Measurements from ENCODE around the gene ACSM2B.
"Not testable (repeated sequence)": the region's sequence is repeated elsewhere in the genome, so short reads cannot be mapped to it uniquely, and the experiment has no call there.

Gene ACSM2B

GRCh38 chr16:20569117-20569651, 7.0 kb downstream of the ACSM2B start:
- CTCF ChIA-PET; H3K27ac ChIP-seq (ENCODE audit: insufficient read depth in 1 of 2, low read depth in 1 of 2, low read length in 2 of 2, poor library complexity in 1 of 2, severe bottlenecking in 2 of 2); H3K4me1 ChIP-seq (ENCODE audit: control extremely low read depth in 1 of 4, control insufficient read depth in 4 of 4, insufficient read depth in 4 of 4, low read length in 3 of 4); H3K4me3 ChIP-seq (ENCODE audit: control insufficient read depth in 1 of 7, extremely low read depth in 1 of 7, insufficient read depth in 4 of 7, low read depth in 2 of 7, low read length in 6 of 7); H3K36me3 ChIP-seq (ENCODE audit: control insufficient read depth in 4 of 4, insufficient read depth in 4 of 4, low read length in 3 of 4); POLR2A ChIA-PET; H3K27me3 ChIP-seq (replicated peaks in 2 of 5; ENCODE audit: control insufficient read depth in 4 of 5, insufficient read depth in 5 of 5, low read length in 4 of 5); DNase-seq; H3K9me3 ChIP-seq (ENCODE audit: control extremely low read depth in 1 of 5, control insufficient read depth in 4 of 5, insufficient read depth in 2 of 5, low read depth in 1 of 5, low read length in 4 of 5): not testable (repeated sequence)
- 60% methylated on average over 1 of the region's 2 CpGs for WGBS (ENCODE audit: insufficient coverage)

GRCh38 chr16:20568404-20568803, 7.8 kb downstream of the ACSM2B start:
- Histone ChIP-seq H3K4me3 (ENCODE audit: control insufficient read depth in 1 of 7, extremely low read depth in 1 of 7, insufficient read depth in 4 of 7, low read depth in 2 of 7, low read length in 6 of 7) (no peak overlapping the region), H3K36me3 (ENCODE audit: control insufficient read depth in 4 of 4, insufficient read depth in 4 of 4, low read length in 3 of 4) (no peaks in the 10 kb centered on the region), H3K4me1 (ENCODE audit: control extremely low read depth in 1 of 4, control insufficient read depth in 4 of 4, insufficient read depth in 4 of 4, low read length in 3 of 4) (no peaks in the 10 kb centered on the region), H3K9me3 (ENCODE audit: control extremely low read depth in 1 of 5, control insufficient read depth in 4 of 5, insufficient read depth in 2 of 5, low read depth in 1 of 5, low read length in 4 of 5) (no peaks in the 10 kb centered on the region), H3K27me3 (replicated peaks in 2 of 5; ENCODE audit: control insufficient read depth in 4 of 5, insufficient read depth in 5 of 5, low read length in 4 of 5) (no peaks in the 10 kb centered on the region), H3K27ac (ENCODE audit: insufficient read depth in 1 of 2, low read depth in 1 of 2, low read length in 2 of 2, poor library complexity in 1 of 2, severe bottlenecking in 2 of 2) (no peak overlapping the region)
- DNase-seq: no peak
- ChIA-PET POLR2A (no interaction called here), CTCF (no interaction called here)
- 100% methylated on average over 1 of the region's 3 CpGs for WGBS (ENCODE audit: insufficient coverage)

- no peaks in the 10 kb centered on the region for H3K36me3 ChIP-seq (ENCODE audit: control insufficient read depth in 4 of 4, insufficient read depth in 4 of 4, low read length in 3 of 4)
- POLR2A ChIA-PET: no interaction called here
Measured at GRCh38 chr16:20566864-20567263, 9.3 kb downstream of the ACSM2B start.

GRCh38 chr16:20565334-20565733, 10.8 kb downstream of the ACSM2B start:
- H3K36me3 ChIP-seq (ENCODE audit: control insufficient read depth in 4 of 4, insufficient read depth in 4 of 4, low read length in 3 of 4); DNase-seq; H3K9me3 ChIP-seq (ENCODE audit: control extremely low read depth in 1 of 5, control insufficient read depth in 4 of 5, insufficient read depth in 2 of 5, low read depth in 1 of 5, low read length in 4 of 5); H3K4me1 ChIP-seq (ENCODE audit: control extremely low read depth in 1 of 4, control insufficient read depth in 4 of 4, insufficient read depth in 4 of 4, low read length in 3 of 4); H3K4me3 ChIP-seq (ENCODE audit: control insufficient read depth in 1 of 7, extremely low read depth in 1 of 7, insufficient read depth in 4 of 7, low read depth in 2 of 7, low read length in 6 of 7); CTCF ChIA-PET; H3K27ac ChIP-seq (ENCODE audit: insufficient read depth in 1 of 2, low read depth in 1 of 2, low read length in 2 of 2, poor library complexity in 1 of 2, severe bottlenecking in 2 of 2); H3K27me3 ChIP-seq (replicated peaks in 2 of 5; ENCODE audit: control insufficient read depth in 4 of 5, insufficient read depth in 5 of 5, low read length in 4 of 5); POLR2A ChIA-PET: not testable (repeated sequence)
- WGBS (ENCODE audit: insufficient coverage): no CpG with 5 or more reads among the region's 2 CpGs

More at GRCh38 chr16:20566864-20567263, 9.3 kb downstream of the ACSM2B start:
- no peaks in the 10 kb centered on the region for H3K9me3 ChIP-seq (ENCODE audit: control extremely low read depth in 1 of 5, control insufficient read depth in 4 of 5, insufficient read depth in 2 of 5, low read depth in 1 of 5, low read length in 4 of 5)
- no peak overlapping the region for H3K27ac ChIP-seq (ENCODE audit: insufficient read depth in 1 of 2, low read depth in 1 of 2, low read length in 2 of 2, poor library complexity in 1 of 2, severe bottlenecking in 2 of 2)
- no peaks in the 10 kb centered on the region for H3K4me1 ChIP-seq (ENCODE audit: control extremely low read depth in 1 of 4, control insufficient read depth in 4 of 4, insufficient read depth in 4 of 4, low read length in 3 of 4)
- no peaks in the 10 kb centered on the region for H3K27me3 ChIP-seq (replicated peaks in 2 of 5; ENCODE audit: control insufficient read depth in 4 of 5, insufficient read depth in 5 of 5, low read length in 4 of 5)
- no peak for DNase-seq
- CTCF ChIA-PET: no interaction called here
- no peak overlapping the region for H3K4me3 ChIP-seq (ENCODE audit: control insufficient read depth in 1 of 7, extremely low read depth in 1 of 7, insufficient read depth in 4 of 7, low read depth in 2 of 7, low read length in 6 of 7)

- H3K36me3 ChIP-seq (ENCODE audit: control insufficient read depth in 4 of 4, insufficient read depth in 4 of 4, low read length in 3 of 4); H3K27ac ChIP-seq (ENCODE audit: insufficient read depth in 1 of 2, low read depth in 1 of 2, low read length in 2 of 2, poor library complexity in 1 of 2, severe bottlenecking in 2 of 2); DNase-seq; CTCF ChIA-PET; H3K4me3 ChIP-seq (ENCODE audit: control insufficient read depth in 1 of 7, extremely low read depth in 1 of 7, insufficient read depth in 4 of 7, low read depth in 2 of 7, low read length in 6 of 7); H3K27me3 ChIP-seq (replicated peaks in 2 of 5; ENCODE audit: control insufficient read depth in 4 of 5, insufficient read depth in 5 of 5, low read length in 4 of 5); POLR2A ChIA-PET; H3K9me3 ChIP-seq (ENCODE audit: control extremely low read depth in 1 of 5, control insufficient read depth in 4 of 5, insufficient read depth in 2 of 5, low read depth in 1 of 5, low read length in 4 of 5); H3K4me1 ChIP-seq (ENCODE audit: control extremely low read depth in 1 of 4, control insufficient read depth in 4 of 4, insufficient read depth in 4 of 4, low read length in 3 of 4): not testable (repeated sequence)
- no CpG with 5 or more reads among the region's 3 CpGs for WGBS (ENCODE audit: insufficient coverage)
Measured at GRCh38 chr16:20564218-20564617, 11.9 kb downstream of the ACSM2B start.

GRCh38 chr16:20555628-20556027, 20.5 kb downstream of the ACSM2B start:
- H3K27me3 ChIP-seq (replicated peaks in 2 of 5; ENCODE audit: control insufficient read depth in 4 of 5, insufficient read depth in 5 of 5, low read length in 4 of 5); H3K9me3 ChIP-seq (ENCODE audit: control extremely low read depth in 1 of 5, control insufficient read depth in 4 of 5, insufficient read depth in 2 of 5, low read depth in 1 of 5, low read length in 4 of 5); POLR2A ChIA-PET; H3K4me1 ChIP-seq (ENCODE audit: control extremely low read depth in 1 of 4, control insufficient read depth in 4 of 4, insufficient read depth in 4 of 4, low read length in 3 of 4); DNase-seq; H3K27ac ChIP-seq (ENCODE audit: insufficient read depth in 1 of 2, low read depth in 1 of 2, low read length in 2 of 2, poor library complexity in 1 of 2, severe bottlenecking in 2 of 2); H3K4me3 ChIP-seq (ENCODE audit: control insufficient read depth in 1 of 7, extremely low read depth in 1 of 7, insufficient read depth in 4 of 7, low read depth in 2 of 7, low read length in 6 of 7); H3K36me3 ChIP-seq (ENCODE audit: control insufficient read depth in 4 of 4, insufficient read depth in 4 of 4, low read length in 3 of 4); CTCF ChIA-PET: not testable (repeated sequence)
- WGBS (ENCODE audit: insufficient coverage): no CpG with 5 or more reads among the region's 2 CpGs

- H3K4me1 ChIP-seq (ENCODE audit: control extremely low read depth in 1 of 4, control insufficient read depth in 4 of 4, insufficient read depth in 4 of 4, low read length in 3 of 4); H3K36me3 ChIP-seq (ENCODE audit: control insufficient read depth in 4 of 4, insufficient read depth in 4 of 4, low read length in 3 of 4); H3K27me3 ChIP-seq (replicated peaks in 2 of 5; ENCODE audit: control insufficient read depth in 4 of 5, insufficient read depth in 5 of 5, low read length in 4 of 5); CTCF ChIA-PET; H3K27ac ChIP-seq (ENCODE audit: insufficient read depth in 1 of 2, low read depth in 1 of 2, low read length in 2 of 2, poor library complexity in 1 of 2, severe bottlenecking in 2 of 2); H3K9me3 ChIP-seq (ENCODE audit: control extremely low read depth in 1 of 5, control insufficient read depth in 4 of 5, insufficient read depth in 2 of 5, low read depth in 1 of 5, low read length in 4 of 5); DNase-seq; POLR2A ChIA-PET; H3K4me3 ChIP-seq (ENCODE audit: control insufficient read depth in 1 of 7, extremely low read depth in 1 of 7, insufficient read depth in 4 of 7, low read depth in 2 of 7, low read length in 6 of 7): not testable (repeated sequence)
- 83% methylated on average over 3 of the region's 3 CpGs for WGBS (ENCODE audit: insufficient coverage)
Measured at GRCh38 chr16:20554689-20555088, 21.5 kb downstream of the ACSM2B start.

Measured in common myeloid progenitor, CD34-positive (primary cell).